ENCODE data around the gene PCNX2.

Gene PCNX2

DNA sequence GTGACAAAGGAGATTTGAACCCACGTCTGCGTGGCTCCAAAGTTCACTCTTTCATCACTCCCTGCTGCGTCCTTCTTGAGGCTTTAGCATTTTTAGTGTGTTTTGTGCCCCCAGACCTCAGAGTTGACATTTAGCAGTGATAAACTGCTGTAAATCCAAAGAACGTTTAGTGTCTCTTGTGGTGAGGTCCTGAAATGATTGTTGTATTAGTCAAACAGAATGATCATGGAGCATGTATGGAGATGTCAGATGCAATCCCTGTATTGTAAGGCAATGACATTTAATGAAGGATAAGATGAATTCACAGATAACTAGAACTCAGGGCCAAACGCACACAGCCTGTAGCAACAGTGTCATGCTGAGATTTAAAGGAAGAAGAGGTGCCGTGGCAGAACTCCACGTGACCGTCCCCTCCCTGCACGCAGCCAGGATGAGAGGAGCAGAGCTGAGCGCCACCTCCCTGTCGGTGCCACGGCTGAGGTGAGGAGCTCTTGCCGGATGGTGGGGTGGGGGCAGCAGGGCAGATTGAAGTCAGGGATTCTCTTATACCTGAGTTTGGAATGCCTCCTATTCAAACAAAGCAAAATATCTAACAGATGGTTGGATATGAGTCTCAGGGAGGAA is 315.1 kb downstream of the PCNX2 start:
- no peak for DNase-seq

DNA sequence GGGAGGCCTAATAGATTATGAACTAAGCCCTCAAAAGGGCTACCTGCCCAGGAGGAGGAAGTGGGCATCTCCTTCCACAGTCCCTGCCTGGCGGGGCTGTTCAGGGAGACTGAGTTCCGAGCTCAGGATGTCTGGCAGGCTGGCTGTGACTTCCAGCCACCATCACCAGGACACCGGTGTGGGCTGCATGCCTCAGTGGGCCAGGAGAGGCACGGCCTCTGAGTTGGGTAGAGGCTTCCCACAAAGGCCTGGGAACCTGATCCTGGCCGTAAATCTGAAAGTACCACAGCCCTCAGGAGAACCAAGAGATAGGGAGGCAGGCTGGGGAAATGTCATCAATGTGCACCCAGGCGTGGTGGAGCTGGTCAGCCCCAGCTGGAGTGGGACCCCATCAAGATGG is 316.0 kb downstream of the PCNX2 start:
- no peak for DNase-seq

DNA sequence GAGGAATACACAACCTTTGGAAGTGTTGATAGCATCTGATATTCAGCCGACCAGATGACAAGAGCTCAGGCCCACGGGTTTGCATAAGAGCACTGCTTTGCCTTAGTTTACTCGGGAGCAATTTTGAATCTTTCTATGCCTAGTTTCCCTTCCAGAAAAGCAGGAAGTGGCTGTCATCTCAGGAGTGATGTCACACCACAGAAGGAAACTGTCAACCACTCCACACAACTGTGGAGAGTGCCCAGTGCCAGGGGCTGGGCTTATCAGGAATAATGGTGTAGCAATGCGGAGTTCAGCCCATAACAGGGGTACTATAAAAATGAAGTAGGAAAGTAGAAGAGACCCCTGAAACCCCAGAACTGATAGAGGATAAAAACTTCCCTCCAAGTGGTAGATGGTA is 316.7 kb downstream of the PCNX2 start:
- DNase-seq: no peak

DNA sequence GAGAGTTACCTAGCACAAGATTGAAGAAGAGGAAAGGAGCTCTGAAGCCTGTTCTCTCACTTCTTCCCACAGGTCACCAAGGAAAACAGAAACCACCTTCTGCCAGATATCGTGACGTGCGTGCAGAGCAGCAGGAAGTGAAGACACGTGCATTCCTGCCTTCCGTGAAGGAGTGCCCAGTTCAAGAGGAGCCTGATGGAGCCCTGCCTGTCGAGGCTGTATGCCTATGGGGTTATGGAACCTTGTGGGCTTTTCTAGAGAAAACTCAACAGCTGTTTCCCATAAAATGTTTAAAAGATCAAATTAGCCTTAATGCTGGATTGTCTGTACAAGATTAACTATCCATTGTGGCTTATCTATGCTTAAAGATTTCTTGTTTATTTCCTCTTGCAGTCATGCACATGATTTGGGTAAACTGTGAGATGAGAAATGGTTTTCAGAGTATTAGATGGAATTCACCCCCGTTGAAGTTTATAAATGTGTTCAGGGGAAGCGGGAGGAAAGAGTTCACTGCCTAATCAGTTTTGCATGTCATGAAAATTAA is 317.4 kb downstream of the PCNX2 start:
- DNase-seq: no peak

GRCh38 chr1:232974971-232975370 is 320.6 kb downstream of the PCNX2 start:
- no peak for DNase-seq

DNA sequence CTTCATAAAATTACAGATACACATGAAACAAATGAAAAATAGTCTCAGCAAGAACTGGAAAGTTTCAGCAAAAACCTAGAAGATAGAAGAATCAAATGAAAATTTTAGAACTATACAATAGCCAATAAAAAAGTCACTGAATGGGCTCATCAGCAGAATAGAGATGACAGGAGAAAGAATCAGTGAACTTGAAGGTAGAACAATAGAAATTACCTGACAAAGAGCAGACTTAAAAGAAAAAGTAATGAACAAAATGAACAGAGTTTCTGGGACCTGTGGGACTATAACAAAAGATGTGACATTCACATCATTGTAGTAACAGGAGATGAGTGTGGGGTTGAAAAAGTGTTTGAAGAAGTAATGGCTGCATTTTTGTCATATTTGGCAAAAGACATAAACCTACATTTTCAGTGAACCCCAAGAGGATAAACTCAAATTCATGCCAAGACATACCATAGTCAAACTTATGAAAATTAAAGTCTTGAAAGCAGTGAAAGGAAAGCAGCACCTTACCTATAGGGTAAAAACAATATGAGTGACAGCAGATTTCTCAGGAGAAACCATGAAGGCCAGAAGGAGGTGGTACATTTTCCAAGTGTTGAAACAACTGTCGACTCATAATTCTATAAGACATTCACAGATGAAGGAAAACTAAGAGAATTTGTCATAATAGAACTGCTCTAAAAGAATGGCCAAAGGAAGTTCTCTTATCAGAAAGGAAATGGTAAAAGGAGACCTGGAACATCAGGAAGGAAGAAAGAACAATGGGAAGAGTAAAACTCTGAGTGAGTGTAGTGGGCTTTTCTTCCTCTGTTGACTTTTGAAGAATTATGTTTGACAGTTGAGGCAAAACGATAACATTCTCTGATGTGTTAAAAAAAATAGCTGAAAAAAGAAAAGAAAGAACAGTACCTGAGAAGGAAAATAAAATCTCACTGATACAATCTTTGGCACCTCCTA is 321.6 kb downstream of the PCNX2 start:
- DNase-seq: no peak

GRCh38 chr1:232970508-232970907 is 325.0 kb downstream of the PCNX2 start:
- DNase-seq: no peak

- no peak for DNase-seq
These were observed 325.7 kb downstream of the PCNX2 start for GRCh38 chr1:232969799-232970198.

- DNase-seq: no peak
These were observed 326.6 kb downstream of the PCNX2 start for GRCh38 chr1:232968965-232969364.

DNA sequence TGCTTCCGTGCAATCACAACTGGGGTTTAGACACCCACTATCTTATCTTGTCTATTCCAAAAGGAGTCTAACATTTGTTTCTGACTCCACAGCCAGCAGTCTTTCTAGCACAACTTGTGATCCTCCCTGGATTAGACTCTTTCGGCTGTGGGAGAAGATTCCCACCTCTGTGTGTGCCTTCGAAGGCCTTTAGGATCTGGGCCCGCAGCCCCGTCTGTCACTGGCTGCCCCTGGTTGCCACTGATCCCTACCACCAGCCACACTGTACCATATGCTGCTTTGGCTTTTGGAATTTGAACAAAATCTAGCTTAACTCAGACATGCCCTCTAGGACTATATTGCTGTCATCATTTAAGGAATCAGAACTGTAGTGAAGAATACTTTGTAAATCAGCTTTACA is 327.1 kb downstream of the PCNX2 start:
- no peak for DNase-seq

DNA sequence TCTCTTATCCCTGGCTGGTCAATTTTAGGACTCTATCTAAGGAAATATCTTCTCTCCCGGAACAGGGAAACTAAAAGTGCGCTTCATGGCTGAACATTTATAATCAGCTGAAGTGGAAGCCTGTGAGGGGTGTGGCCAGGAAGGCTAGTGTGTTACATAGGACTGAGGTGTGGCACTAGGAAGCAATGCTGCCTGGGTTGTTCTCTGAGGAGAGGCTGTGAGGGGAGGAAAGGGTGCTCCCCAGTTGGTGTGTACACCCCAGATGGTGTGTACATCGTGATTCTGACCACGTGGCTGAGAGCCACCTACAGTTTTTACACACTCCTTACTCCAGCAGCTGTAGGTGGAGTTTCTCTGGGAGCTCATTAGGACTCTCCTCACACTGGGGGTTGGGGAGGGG is 328.9 kb downstream of the PCNX2 start:
- no peak for DNase-seq

DNA sequence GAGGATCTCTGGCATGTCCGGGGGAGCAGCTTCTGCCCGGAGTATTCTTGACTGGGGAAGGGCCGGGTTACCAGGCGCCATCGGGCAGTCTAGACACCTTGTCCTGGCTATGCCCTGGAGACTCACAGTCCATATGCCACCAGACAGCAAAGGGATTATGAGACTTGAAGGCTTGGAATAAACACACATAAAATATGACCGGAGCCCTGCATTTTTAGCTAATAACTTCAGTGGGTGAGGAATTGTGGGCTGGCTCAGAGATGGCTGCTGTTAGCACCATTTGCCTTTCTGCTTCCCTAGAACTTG is 329.7 kb downstream of the PCNX2 start:
- DNase-seq: no peak

GRCh38 chr1:232965124-232965911 is 330.2 kb downstream of the PCNX2 start:
- no peak for DNase-seq

- DNase-seq: no peak
These were observed 330.9 kb downstream of the PCNX2 start for GRCh38 chr1:232964601-232965000.

GRCh38 chr1:232962761-232963745 is 332.5 kb downstream of the PCNX2 start:
- no peak for DNase-seq

- no peak for DNase-seq
These were observed 337.5 kb downstream of the PCNX2 start for GRCh38 chr1:232958067-232958466.

GRCh38 chr1:232956081-232956480 is 339.4 kb downstream of the PCNX2 start:
- no peak for DNase-seq

GRCh38 chr1:232954594-232955365 is 340.7 kb downstream of the PCNX2 start:
- DNase-seq: no peak

DNA sequence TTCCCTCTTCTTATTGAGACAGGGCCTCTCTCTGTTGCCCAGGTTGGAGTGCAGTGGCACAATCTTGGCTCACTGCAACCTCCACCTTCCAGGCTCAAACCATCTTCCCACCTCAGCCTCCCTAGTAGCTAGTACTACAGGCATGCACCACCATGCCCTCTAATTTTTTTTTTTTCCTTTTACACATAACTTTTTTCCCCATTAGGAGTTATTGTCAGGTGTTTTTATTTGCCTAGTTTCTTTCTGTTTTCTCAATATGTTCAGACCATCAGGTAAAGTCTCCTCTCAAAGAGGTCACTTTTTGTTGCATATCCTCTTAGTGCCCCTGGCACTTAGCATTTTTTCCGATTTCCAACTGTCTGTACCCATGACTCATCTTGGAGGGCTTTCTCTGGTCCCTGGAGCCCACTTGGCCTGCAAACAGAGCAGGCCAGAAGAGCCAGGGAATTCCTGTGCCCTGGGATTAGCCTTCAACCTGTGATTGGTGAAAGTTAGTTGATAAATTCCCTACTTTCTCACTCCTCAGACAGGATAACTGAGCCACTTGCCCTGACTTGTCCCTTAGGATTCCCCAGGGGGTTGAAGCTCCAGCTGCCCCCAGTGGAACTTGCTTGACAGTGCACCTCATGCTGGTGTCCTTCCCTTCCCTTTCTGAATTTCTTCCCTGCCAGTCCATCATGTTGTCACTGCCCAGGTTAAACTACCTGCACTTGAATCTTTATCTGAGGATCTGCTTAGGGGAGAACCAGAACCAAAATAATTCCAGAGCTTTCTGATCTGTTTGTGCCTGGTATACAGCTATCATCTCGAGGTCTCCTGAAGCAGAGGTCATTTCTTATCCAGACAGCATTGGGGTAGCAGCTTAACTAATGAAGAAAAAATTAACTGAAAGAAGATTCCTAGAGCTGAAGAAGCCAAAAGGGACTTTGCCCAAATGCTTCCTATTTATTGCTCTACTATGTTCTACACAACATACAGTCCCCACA is 342.7 kb downstream of the PCNX2 start:
- DNase-seq: peak; percentile 63

- no peak for DNase-seq
These were observed 343.9 kb downstream of the PCNX2 start for GRCh38 chr1:232951605-232952004.

Measured in NCI-H345 (cell line).